NCI-H69 (cell line): ENCODE data around the gene SNF8.
"Not testable (repeated sequence)": the region's sequence is repeated elsewhere in the genome, so short reads cannot be mapped to it uniquely, and the experiment has no call there.

ENCODE experiments used
- DNase-seq: peaks from one replicate; lab custom pipeline; 2025; lab: John Stamatoyannopoulos, UW

The SNF8 gene

DNA sequence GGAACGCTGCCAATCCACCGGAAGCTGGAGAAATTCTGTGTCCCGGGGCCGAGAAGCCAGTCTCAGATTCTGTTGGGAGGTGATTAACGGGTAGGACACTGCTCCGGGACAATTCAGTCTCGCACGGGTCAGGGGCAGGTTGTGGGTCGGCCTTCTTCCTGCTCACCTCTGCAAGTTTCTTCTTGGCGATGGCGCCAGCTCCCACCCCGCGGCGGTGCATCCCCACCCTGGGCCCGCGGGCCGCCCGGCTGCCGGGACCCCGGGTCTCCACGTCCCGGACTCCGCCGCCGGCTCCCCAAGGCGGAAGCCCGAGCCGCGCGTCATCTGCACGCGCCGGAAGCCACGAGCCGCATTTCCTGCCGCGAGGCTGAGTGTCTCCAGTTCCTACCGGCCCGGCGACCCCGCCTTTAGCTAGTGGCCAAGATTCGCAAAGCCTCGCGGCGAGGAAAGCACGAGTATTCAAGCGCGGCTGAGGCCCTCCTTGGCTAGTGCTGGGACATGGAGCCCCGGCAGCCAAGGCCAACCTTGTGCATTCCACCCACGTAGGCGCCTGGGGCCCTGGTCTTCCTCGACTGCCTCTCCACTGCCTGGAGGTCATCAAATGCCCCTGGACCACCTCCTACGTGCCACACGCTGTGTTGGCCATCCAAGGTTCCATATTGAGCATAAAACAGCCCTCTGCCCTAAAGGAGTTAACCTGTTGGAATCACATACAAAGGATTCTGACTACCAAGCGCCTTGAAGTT lies at the start of gene SNF8:
Gene SNF8, minus strand, starts transcription at position 328 of the 746 bp plus-strand sequence. Its CDS starts 108 bp downstream, at position 220.
- DNase-seq = peak; percentile 95

GRCh38 chr17:48993951-48994350 lies 49.3 kb upstream of the SNF8 start:
- no peak for DNase-seq

- no peak for DNase-seq
Measured at GRCh38 chr17:48993305-48993704, 48.7 kb upstream of the SNF8 start.

DNA sequence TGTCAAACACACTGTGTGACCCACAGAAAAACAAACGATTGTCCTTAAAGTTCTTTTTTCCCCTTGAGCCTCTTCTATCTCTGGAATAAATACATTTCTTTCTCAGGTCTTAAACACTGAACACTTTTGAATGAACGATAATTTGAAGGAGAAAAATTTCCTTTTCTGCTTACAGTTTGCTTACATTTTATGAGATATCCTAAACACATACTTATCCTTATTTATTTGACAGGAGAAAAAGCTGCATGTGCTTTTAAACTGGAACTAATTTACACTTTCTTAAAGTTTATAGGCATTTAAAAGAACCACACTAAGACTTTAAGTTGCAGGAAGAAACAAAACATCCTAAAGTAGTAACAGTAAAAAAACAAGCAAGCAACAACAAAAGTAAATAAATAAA lies 47.8 kb upstream of the SNF8 start:
- DNase-seq = no peak

GRCh38 chr17:48990882-48991357 lies 46.3 kb upstream of the SNF8 start:
- no peak for DNase-seq

DNA sequence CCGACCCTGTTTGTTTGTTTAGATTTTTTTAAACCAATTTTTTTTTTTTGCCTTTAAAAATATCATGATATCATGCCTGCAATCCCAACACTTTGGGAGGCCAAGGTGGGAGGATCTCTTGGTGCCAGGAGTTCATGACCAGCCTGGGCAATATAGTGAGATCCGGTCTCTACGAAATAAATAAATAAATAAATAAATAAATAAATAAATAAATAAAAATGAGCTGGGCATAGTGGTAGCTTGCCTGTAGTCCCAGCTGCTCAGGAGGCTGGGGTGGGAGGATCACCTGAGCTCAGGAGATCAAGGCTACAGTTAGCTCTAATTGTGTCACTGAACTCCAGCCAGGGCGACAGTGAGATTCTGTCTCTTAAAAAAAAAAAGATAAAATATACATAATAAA lies 44.5 kb upstream of the SNF8 start:
- DNase-seq = no peak

GRCh38 chr17:48985436-48986245 lies 41.0 kb upstream of the SNF8 start:
- DNase-seq = no peak

- no peak for DNase-seq
Measured at GRCh38 chr17:48981927-48982539, 37.4 kb upstream of the SNF8 start.

DNA sequence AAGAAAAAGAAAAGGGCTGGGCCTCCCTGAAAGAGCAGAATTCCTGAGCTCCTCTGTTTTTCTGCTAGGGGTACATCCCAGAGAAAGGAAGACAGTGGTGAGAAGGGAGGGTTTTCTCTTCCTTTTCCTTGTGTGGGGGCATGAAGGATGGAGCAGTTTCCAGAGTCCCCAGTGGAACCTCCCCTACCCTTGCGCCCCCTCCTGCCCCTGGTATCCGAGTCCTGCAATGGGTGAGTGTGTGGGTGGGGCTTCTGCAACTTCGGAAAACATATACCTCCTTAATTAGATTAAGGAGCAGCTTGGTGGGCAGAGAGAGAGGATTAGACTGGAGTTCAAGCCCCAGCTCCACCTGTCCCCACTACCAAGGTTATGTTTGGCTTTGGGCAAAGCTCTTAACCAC lies 29.2 kb upstream of the SNF8 start:
- no peak for DNase-seq

DNA sequence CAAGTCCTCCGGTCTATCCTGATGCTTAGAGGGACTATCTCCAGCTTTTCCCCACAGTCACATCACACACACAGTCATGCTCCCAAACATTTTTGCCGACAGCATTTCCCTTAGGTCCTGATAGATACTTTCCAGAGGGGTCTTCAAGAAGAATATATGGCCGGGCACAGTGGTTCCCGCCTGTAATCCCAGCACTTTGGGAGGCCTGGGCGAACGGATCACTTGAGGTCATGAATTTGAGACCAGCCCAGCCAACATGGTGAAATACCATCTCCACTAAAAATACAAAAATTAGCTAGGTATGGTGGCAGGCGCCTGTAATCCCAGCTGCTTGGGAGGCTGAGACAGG lies 28.1 kb upstream of the SNF8 start:
- DNase-seq = no peak

GRCh38 chr17:48970865-48971687 lies 26.4 kb upstream of the SNF8 start:
- no peak for DNase-seq

GRCh38 chr17:48970224-48970623 lies 25.6 kb upstream of the SNF8 start:
- DNase-seq = peak; percentile 79

GRCh38 chr17:48961516-48962233 lies 17.0 kb upstream of the SNF8 start:
- no peak for DNase-seq

GRCh38 chr17:48960834-48961515 lies 16.3 kb upstream of the SNF8 start:
- DNase-seq = peak; percentile 24

DNA sequence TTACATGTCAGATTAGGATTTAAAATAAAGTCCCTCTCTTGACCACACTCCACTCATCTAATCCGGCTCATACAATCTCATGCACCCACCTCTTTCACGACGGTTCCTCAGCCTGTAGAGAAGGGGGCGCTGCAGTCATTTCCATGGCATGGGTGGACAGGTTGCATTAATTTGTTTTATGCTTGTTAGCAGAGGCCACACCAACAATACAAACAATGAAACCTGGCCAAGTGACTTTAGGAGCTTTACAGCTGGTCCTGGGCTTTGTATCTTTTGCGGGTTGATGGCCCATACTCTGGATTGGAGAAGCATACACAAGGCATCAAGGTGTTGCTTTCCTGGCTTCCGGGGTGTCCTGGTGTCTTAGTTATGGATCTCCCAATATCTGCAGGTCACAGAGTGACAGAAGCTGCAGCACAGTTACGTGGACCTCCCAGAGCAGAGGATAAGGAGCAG lies 9.7 kb upstream of the SNF8 start:
- peak; percentile 58 for DNase-seq

DNA sequence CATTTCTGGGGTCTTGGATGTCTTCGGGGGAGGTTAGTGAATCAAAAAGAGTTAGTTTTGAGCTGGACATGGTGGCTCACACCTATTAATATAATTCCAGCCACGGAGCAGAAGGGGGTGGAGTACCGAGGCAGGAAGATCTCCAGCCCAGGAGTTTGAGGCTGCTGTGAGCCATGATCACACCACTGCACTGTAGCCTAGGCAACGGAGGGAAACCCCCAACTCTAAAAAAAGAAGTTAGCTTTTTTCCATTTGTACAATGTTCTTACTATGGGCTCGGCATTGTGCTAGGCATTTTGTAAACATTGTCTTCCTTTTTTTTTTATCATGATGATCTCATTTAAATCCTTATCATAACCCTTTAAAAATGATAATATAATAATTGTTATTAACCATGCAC lies 8.3 kb upstream of the SNF8 start:
- DNase-seq = no peak

GRCh38 chr17:48951572-48951971 lies 6.9 kb upstream of the SNF8 start:
- DNase-seq = no peak

- DNase-seq = not testable (repeated sequence)
Measured at GRCh38 chr17:48945261-48945651, 614 bp upstream of the SNF8 start.

DNA sequence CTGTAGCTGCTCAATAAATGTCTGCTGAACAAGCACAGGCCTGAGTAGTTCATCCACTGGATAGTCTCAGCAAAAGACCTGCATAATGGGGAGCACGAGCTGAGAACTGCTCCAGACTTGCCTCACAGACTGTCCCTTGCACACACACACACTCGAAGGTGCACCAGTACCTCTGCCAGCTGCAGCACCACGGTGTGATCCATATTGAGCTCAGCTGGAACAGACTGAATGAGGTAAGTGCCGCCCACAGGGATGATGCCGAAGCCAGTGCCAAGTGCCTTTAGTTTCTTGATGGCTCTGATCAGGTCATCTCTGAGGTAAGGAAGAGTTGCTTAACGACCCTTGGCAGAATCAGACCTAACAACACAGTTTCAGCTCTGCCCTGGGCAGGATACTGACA lies 11.6 kb downstream of the SNF8 start:
- no peak for DNase-seq

GRCh38 chr17:48930435-48930873 lies 14.2 kb downstream of the SNF8 start:
- peak; percentile 17 for DNase-seq

- DNase-seq = no peak
Measured at GRCh38 chr17:48929812-48930165, 14.9 kb downstream of the SNF8 start.
